GM12873 (cell line): ENCODE measurements around the gene NUAK1.

Experiments used
- CTCF ChIP-seq: IDR thresholded peaks from 2 replicates; pipeline ENCODE4 v1.5.1; 2012; ENCODE audit warnings: low read depth, mild to moderate bottlenecking, moderate library complexity, low read length, control low read depth; ENCODE audit not compliant: insufficient read depth; ENCODE audit errors: missing control alignments

NUAK1 gene

DNA sequence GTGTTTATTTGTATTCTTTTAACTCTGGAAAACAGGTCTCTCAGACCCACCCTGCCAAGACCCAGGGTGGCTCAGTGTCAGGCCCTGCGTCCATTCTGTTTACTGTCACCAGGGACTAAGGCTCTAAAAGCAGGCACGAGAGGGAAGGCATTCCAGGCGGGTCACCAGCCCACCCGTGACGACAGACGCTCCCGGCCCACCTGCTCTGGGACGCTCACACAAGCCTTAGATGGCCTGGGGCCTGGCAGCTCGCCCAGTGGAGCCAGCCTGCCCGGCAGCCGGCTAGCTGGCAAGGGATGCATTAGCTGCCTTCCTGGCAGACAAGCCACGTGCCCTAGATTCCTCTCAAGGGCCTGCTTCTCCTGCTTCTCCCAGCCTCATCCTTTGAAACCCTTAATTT, 9.2 kb upstream of the NUAK1 start:
- no peak for TF ChIP-seq CTCF

- no peak for TF ChIP-seq CTCF
Observed at GRCh38 chr12:106146987-106147386, 8.2 kb upstream of the NUAK1 start.

DNA sequence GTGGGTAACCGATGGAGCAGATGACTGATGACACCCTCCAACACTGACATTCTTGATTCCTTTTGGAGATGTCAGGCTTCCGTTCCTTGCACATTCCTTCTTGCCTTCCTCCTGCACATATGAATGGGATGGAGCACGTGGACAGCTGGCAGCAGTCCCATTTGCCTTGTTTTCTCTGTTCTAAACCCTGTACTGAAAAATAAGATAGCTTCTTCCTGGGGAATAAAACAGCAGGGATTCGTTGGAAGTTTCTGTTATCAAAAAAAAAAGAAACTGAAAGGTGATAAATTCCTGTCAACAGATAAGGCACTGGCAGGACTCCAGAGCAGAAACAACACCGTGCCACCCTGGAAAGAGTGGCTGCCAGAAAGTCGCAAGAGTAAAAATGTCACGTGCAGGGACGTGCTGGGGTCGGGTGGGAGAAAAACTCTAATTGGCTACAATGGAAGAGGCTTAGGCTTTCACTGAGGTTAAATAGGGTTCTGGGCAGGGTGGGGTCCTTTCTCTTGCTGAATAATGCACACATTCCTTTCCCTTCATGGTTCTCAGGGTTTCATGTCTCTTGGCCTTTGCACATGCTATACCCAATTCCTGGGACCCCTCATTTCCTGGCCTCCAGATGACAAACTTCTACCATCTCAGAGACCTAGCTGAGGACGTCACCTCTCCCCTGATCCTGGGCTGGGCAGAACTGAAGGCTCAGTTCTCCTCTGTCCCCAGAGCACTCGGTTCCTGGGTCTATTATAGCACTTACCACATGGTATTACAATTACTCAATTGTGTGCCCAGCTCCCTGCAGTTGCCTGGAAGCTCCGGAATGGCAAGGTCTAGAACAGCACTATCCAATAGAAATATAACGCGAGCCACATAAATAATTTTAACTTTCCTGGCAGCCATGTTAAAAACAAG, 7.0 kb upstream of the NUAK1 start:
- TF ChIP-seq CTCF: no peak

- TF ChIP-seq CTCF: no peak
Observed at GRCh38 chr12:106144847-106145246, 6.1 kb upstream of the NUAK1 start.

GRCh38 chr12:106142591-106143261, 4.0 kb upstream of the NUAK1 start:
- TF ChIP-seq CTCF: no peak

DNA sequence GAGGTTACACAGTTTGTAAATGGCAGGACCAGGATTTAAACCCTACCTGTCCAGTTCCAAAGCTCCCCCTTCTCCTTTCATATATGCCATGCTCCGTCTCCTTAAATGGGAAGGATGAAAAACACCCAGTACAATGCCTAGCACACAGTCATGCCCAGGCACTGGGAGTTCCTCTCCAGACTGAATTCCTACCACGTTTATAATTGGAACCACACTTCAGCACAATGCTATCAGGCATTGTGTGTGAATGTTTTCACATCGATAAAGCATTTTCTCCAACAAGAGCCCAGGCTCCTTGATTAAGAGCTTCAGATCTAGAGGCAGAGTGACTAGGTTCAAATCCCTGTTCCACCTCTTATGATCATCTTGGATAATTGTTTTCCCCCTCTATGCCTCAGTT, 2.7 kb upstream of the NUAK1 start:
- no peak for TF ChIP-seq CTCF

DNA sequence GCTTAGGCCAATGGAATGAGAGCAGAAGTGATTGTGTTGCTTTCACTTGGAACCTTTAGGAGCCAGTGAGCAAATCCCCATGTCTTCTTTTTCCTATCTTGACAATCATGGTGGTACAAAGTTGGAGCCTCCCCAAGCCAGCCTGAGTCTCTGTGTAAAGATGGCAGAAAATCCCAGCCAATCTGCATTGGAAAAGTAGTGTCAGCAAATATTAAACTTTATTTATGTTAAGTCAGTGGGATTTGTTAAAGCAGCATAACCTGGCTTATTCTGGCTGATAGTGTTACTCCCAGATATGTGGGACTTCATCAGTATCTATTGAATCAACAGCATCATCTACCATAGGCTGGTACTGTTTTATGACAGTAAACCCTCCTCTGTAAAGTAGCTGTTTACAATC, 2.2 kb upstream of the NUAK1 start:
- no peak for TF ChIP-seq CTCF
